IMR-90 (cell line): ENCODE measurements around the gene VPS26B. TPM values are rescaled to one million over a fixed set of nuclear protein-coding genes. Genes with fewer than 3 reads are reported as not detected.

Source experiments
- ATAC-seq: fragments of 200-7000 bp; cut with Tn5 transposase; 2 replicates; pipeline ENCODE4 v1.9.1; 2020; ENCODE audit warnings: low read depth, mild to moderate bottlenecking, moderate library complexity
- BruUV-seq: library from RNA; stranded (reverse); fragments of 400-500 nt; replicated peaks from 2 replicates; lab custom pipeline; 2021; lab: Mats Ljungman, UMichigan
- CTCF ChIA-PET: fragments of 300-600 bp; formaldehyde crosslinking; extraction: SDS; loops from one replicate; lab custom pipeline; 2021; ENCODE audit warnings: antibody characterized with exemption; lab: Yijun Ruan, JAX
- POLR2A ChIA-PET: fragments of 300-600 bp; sonication (Branson Sonifier 250); formaldehyde crosslinking; loops from one replicate; lab custom pipeline; 2022; ENCODE audit warnings: antibody characterized with exemption; ENCODE audit not compliant: unreplicated experiment; lab: Charles Lee
- DNase-seq: peaks from one replicate; pipeline ENCODE4 v3.0.0; 2013
- H2AFZ ChIP-seq: replicated peaks from 2 replicates; pipeline ENCODE3; 2013; ENCODE audit warnings: low read length, mild to moderate bottlenecking; ENCODE audit not compliant: poor library complexity
- H2AK5ac ChIP-seq: 2 replicates; pipeline ENCODE4 v1.6.1; 2013; ENCODE audit warnings: low read depth, low read length, inconsistent platforms
- H2AK9ac ChIP-seq: replicated peaks from 2 replicates; pipeline ENCODE3; 2013; ENCODE audit warnings: mild to moderate bottlenecking, low read depth, low read length, moderate library complexity; ENCODE audit not compliant: poor library complexity
- H2BK120ac ChIP-seq: 2 replicates; pipeline ENCODE4 v1.6.1; 2013; ENCODE audit warnings: low read depth, low read length, inconsistent platforms
- H2BK15ac ChIP-seq: 3 replicates; pipeline ENCODE4 v1.6.1; 2013; ENCODE audit warnings: low read depth, low read length, inconsistent platforms
- H2BK20ac ChIP-seq: 2 replicates; pipeline ENCODE4 v1.6.1; 2013; ENCODE audit warnings: low read depth, mild to moderate bottlenecking, inconsistent platforms, low read length, moderate library complexity
- H2BK5ac ChIP-seq: 2 replicates; pipeline ENCODE4 v1.6.1; 2013; ENCODE audit warnings: mild to moderate bottlenecking, low read depth, low read length, inconsistent platforms; ENCODE audit not compliant: poor library complexity, severe bottlenecking
- H3K14ac ChIP-seq: replicated peaks from 2 replicates; pipeline ENCODE4 v1.6.1; 2013; ENCODE audit warnings: low read depth, low read length, inconsistent platforms
- H3K18ac ChIP-seq: 2 replicates; pipeline ENCODE4 v1.6.1; 2013; ENCODE audit warnings: low read depth, low read length, control low read depth
- H3K23ac ChIP-seq: 2 replicates; pipeline ENCODE4 v1.6.1; 2013; ENCODE audit warnings: low read depth, low read length, inconsistent platforms
- H3K27ac ChIP-seq: 2 replicates; pipeline ENCODE4 v1.5.1; 2013; ENCODE audit warnings: mild to moderate bottlenecking, control low read depth, low read length; ENCODE audit not compliant: insufficient read depth
- H3K27me3 ChIP-seq: 2 replicates; pipeline ENCODE4 v1.6.1; 2013; ENCODE audit warnings: low read length; ENCODE audit not compliant: control insufficient read depth, insufficient read depth
- H3K36me3 ChIP-seq: 2 replicates; pipeline ENCODE4 v1.6.1; 2013; ENCODE audit warnings: low read length, mixed read lengths; ENCODE audit not compliant: control insufficient read depth, insufficient read depth
- H3K4ac ChIP-seq: 2 replicates; pipeline ENCODE4 v1.6.1; 2013; ENCODE audit warnings: low read depth, low read length, inconsistent platforms
- H3K4me1 ChIP-seq: 2 replicates; pipeline ENCODE4 v1.6.1; 2013; ENCODE audit warnings: low read length, mixed read lengths; ENCODE audit not compliant: control insufficient read depth, insufficient read depth
- H3K4me2 ChIP-seq: 2 replicates; pipeline ENCODE4 v1.6.1; 2013; ENCODE audit warnings: low read depth, mild to moderate bottlenecking, control low read depth, low read length, moderate library complexity
- H3K4me3 ChIP-seq: 2 replicates; pipeline ENCODE4 v1.5.1; 2013; ENCODE audit warnings: low read depth, mild to moderate bottlenecking, control low read depth, low read length, moderate library complexity; ENCODE audit not compliant: insufficient read depth
- H3K56ac ChIP-seq: 2 replicates; pipeline ENCODE4 v1.6.1; 2013; ENCODE audit warnings: low read length, inconsistent platforms; ENCODE audit not compliant: insufficient read depth; ENCODE audit errors: extremely low read depth
- H3K79me1 ChIP-seq, 2 experiments: 2 replicates each; pipeline ENCODE4 v1.6.1; 2013; ENCODE audit warnings: low read length in 2 of 2, inconsistent platforms in 1 of 2, low read depth in 1 of 2
- H3K9ac ChIP-seq: 2 replicates; pipeline ENCODE4 v1.6.1; 2013; ENCODE audit warnings: low read depth, low read length, control low read depth
- H3K9me1 ChIP-seq: 2 replicates; pipeline ENCODE4 v1.6.1; 2013; ENCODE audit warnings: low read length, inconsistent platforms; ENCODE audit not compliant: insufficient read depth
- H3K9me3 ChIP-seq: 2 replicates; pipeline ENCODE4 v1.6.1; 2013; ENCODE audit warnings: low read length; ENCODE audit not compliant: control insufficient read depth, insufficient read depth
- H4K20me1 ChIP-seq: 2 replicates; pipeline ENCODE4 v1.6.1; 2013; ENCODE audit warnings: low read length, inconsistent platforms; ENCODE audit not compliant: insufficient read depth
- H4K5ac ChIP-seq: 2 replicates; pipeline ENCODE4 v1.6.1; 2013; ENCODE audit warnings: mild to moderate bottlenecking, low read depth, low read length, control low read depth
- H4K8ac ChIP-seq, 2 experiments: 2 replicates each; pipeline ENCODE4 v1.6.1; 2013; ENCODE audit warnings: low read depth in 2 of 2, low read length in 2 of 2, control low read depth in 1 of 2, inconsistent platforms in 1 of 2
- H4K91ac ChIP-seq: 2 replicates; pipeline ENCODE4 v1.6.1; 2013; ENCODE audit warnings: low read depth, low read length, inconsistent platforms; ENCODE audit not compliant: insufficient read depth
- CHD1 ChIP-seq: IDR thresholded peaks from 2 replicates; pipeline ENCODE4 v1.6.1; 2012; ENCODE audit warnings: low read depth, low read length, improper control_type of control experiment
- MXI1 ChIP-seq: IDR thresholded peaks from 2 replicates; pipeline ENCODE4 v1.6.1; 2012; ENCODE audit warnings: low read depth, mild to moderate bottlenecking, low read length, moderate library complexity, borderline replicate concordance
- RFX5 ChIP-seq: IDR thresholded peaks from 2 replicates; pipeline ENCODE4 v1.8.0; 2012; ENCODE audit warnings: low read depth, mild to moderate bottlenecking, low read length, moderate library complexity
- SMC3 ChIP-seq: fragments of 150-350 bp; IDR thresholded peaks from 2 replicates; pipeline ENCODE4 v1.6.1; 2016; ENCODE audit warnings: low read depth, mild to moderate bottlenecking, antibody characterized with exemption, low read length, moderate library complexity
- WGBS, 2 experiments: methylation state at CpG; one replicate each; pipeline versions ENCODE4 v1.1.5 to v1.1.7; 2013; ENCODE audit warnings: missing lambda C conversion rate in 2 of 2; ENCODE audit not compliant: insufficient read length in 1 of 2; ENCODE audit errors: extremely low coverage in 2 of 2; 5-methylcytosine and 5-hydroxymethylcytosine counted together
- dilution Hi-C: fragments of 300-500 bp; cut with HindIII; formaldehyde crosslinking; loops from one replicate; pipeline ENCODE4 v1.14.3; 2018; ENCODE audit warnings: low sequenced_read_pairs; ENCODE audit not compliant: unreplicated experiment
- in situ Hi-C: fragments of 300-500 bp; cut with MboI; formaldehyde crosslinking; loops from 3 replicates; pipeline ENCODE4 v1.14.3; 2019; ENCODE audit warnings: low sequenced_read_pairs, inconsistent platforms, mixed read lengths
- intact Hi-C: fragments of 100-400 bp; cut with micrococcal nuclease; formaldehyde crosslinking; loops from 2 replicates; pipeline ENCODE4 v1.10.0; 2022
- polyA plus RNA-seq, 3 experiments: library from polyadenylated mRNA; depleted of rRNA; stranded (reverse); fragments of >200 nt; gene quantifications; 2 replicates each; pipeline ENCODE4 v1.2.3, GENCODE V29; 2012; ENCODE audit warnings: low replicate concordance in 1 of 3
- total RNA-seq: library from RNA; depleted of rRNA; stranded (reverse); fragments of >200 nt; gene quantifications from 2 replicates; pipeline ENCODE4 v1.2.3, GENCODE V29; 2012
- TF ChIP-seq, protein P1 (sequence below): fragments of 150-350 bp; IDR thresholded peaks from 2 replicates; pipeline ENCODE4 v1.6.1; 2017; ENCODE audit warnings: mild to moderate bottlenecking, antibody characterized with exemption, low read length, low read depth

The VPS26B gene
- total and polyA plus RNA-seq, 2 of the 4 experiments (the other 2 are of a cell fraction) = 41.6 to 51.1 TPM

GRCh38 chr11:134292661-134293060 is 68.2 kb downstream of the VPS26B start:
- in situ Hi-C loops (no loop called here), intact Hi-C loops (no loop called here), dilution Hi-C loops (no loop called here)
- Histone ChIP-seq H3K9ac (no peak overlapping the region), H2BK5ac (no peak overlapping the region), H2AFZ (no peak overlapping the region), H3K4me3 (no peak overlapping the region), H3K4ac (no peak overlapping the region), H3K9me3 (no peaks in the 10 kb centered on the region; the same call in 1 of the 2 replicates), H3K27ac (no peak overlapping the region), H3K36me3 (no peaks in the 10 kb centered on the region), H3K4me2 (no peak overlapping the region), H3K14ac (no peak overlapping the region), H3K18ac (no peak overlapping the region), H2BK120ac (no peak overlapping the region), H2BK15ac (no peak overlapping the region), H4K8ac (no peak overlapping the region), H4K91ac (no peak overlapping the region), H3K9me1 (no peaks in the 10 kb centered on the region), H3K27me3 (no peaks in the 10 kb centered on the region), H2BK20ac (no peak overlapping the region), H2AK9ac (no peak overlapping the region), H4K5ac (no peak overlapping the region), H3K4me1 (no peaks in the 10 kb centered on the region), H2AK5ac (no peak overlapping the region), H4K20me1 (no peaks in the 10 kb centered on the region), H3K79me1 (no peaks in the 10 kb centered on the region), H3K23ac (no peak overlapping the region), H3K56ac (no peak overlapping the region)
- WGBS, 2 experiments = 54% methylated on average over 7 of the region's 15 CpGs; no CpG with 5 or more reads in 1 of the 2 experiments
- no peak for ATAC-seq
- TF ChIP-seq SMC3 = no peak
- TF ChIP-seq MXI1 = no peak
- no peak for TF ChIP-seq RFX5
- no peak for TF ChIP-seq CHD1
- TF ChIP-seq, protein P1, sequence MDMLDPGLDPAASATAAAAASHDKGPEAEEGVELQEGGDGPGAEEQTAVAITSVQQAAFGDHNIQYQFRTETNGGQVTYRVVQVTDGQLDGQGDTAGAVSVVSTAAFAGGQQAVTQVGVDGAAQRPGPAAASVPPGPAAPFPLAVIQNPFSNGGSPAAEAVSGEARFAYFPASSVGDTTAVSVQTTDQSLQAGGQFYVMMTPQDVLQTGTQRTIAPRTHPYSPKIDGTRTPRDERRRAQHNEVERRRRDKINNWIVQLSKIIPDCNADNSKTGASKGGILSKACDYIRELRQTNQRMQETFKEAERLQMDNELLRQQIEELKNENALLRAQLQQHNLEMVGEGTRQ = no peak
- ChIA-PET CTCF (no interaction called here), POLR2A (no interaction called here)
- no peak for DNase-seq
- no TSS peak for BruUV-seq
